Erythroblast (primary cell): Measurements from ENCODE around the gene ZC3H14.

Experiments used
- GATA1 ChIP-seq: IDR thresholded peaks from 2 replicates; pipeline ENCODE4 v1.6.1; 2011; ENCODE audit warnings: low read depth, mild to moderate bottlenecking, control low read depth, low read length, moderate library complexity
- POLR2A ChIP-seq: IDR thresholded peaks from 2 replicates; pipeline ENCODE4 v1.6.1; 2011; ENCODE audit warnings: mild to moderate bottlenecking, low read length

- TF ChIP-seq POLR2A: no peak
- TF ChIP-seq GATA1: no peak
Observed at GRCh38 chr14:88625671-88626070, 62.8 kb downstream of the ZC3H14 start.
